HuH-7.5 (cell line): Measurements from ENCODE around the gene CDK7.

Experiments used
- DNase-seq: peaks from one replicate; pipeline ENCODE4 v3.0.0; 2011; ENCODE audit warnings: low spot score

Gene CDK7

DNA sequence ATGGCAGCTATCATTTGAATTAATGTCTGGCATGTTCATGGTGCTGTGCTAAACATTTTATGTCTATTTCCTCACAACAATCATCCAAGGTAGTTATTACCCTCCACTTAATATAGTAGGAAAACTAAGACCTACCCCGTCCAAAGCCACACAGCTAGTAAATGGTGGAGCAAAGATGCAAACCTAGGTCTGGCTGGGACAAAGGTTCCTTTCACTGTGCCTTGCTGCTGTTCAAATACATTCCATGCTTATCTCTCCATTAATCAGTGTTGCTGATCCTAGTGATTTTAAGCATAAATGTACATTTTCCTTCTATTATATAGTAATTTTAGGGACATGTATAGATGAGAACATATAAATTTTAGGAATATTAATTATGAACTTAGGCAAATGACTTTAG, 59.2 kb downstream of the CDK7 start:
- peak; percentile 15 for DNase-seq

GRCh38 chr5:69295088-69295754, 60.5 kb downstream of the CDK7 start:
- DNase-seq: no peak

DNA sequence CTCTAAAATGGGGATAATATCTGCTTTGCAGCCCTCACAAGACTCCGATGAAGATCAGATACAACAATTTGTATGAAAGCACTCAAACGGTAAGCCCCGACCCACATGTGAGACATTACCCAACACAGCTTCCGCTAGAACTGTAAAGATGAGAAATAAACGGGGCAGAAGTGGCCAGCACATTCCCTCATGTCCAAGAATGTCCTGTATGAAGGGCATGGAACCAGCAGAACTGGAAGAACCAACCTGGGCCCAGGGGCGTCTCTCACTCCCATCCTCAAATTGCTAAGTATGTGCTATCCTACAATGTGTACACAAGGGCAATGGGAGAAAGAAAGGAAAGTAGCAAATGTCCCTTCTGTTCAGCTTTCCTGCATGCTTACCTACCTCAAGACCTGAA, 64.9 kb downstream of the CDK7 start:
- DNase-seq: no peak

- DNase-seq: no peak
Observed at GRCh38 chr5:69300537-69301203, 66.0 kb downstream of the CDK7 start.

- DNase-seq: no peak
Observed at GRCh38 chr5:69305512-69305911, 70.8 kb downstream of the CDK7 start.

DNA sequence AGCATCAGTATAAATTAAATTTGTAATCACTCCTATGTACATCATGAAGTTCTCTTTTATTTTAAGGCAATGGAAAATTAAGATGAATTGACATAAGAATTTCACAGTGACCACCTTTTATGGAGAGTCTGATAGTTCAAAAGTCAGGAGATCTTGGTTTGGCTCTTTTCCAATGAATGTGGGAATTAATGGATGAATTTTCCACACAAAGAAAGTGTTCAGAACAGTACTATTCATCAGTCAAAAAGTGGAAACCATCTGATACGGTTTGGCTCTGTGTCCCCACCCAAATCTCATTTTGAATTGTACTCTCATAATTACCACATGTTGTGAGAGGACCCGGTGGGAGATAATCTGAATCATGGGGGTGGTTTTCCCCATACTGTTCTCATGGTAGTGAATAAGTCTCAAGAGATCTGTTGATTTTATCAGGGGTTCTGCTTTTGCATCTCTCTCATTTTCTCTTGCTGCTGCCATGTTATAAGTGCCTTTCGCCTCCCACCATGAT, 73.4 kb downstream of the CDK7 start:
- no peak for DNase-seq

DNA sequence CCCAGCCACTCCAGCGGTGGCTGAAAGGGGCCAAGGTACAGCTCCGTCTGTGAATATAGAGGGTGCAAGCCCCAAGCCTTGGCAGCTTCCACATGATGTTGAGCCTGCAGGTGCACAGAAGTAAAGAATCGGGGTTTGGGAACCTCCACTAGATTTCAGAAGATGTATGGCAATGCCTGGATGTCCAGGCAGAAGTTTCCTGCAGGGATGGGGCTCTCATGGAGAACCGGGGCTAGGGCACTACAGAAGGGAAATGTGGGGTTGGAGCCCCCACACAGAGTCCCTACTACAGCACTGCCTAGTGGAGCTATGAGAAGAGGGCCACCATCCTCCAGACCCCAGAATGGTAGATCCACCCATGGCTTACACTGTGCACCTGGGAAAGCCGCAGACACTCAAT, 74.7 kb downstream of the CDK7 start:
- no peak for DNase-seq

DNA sequence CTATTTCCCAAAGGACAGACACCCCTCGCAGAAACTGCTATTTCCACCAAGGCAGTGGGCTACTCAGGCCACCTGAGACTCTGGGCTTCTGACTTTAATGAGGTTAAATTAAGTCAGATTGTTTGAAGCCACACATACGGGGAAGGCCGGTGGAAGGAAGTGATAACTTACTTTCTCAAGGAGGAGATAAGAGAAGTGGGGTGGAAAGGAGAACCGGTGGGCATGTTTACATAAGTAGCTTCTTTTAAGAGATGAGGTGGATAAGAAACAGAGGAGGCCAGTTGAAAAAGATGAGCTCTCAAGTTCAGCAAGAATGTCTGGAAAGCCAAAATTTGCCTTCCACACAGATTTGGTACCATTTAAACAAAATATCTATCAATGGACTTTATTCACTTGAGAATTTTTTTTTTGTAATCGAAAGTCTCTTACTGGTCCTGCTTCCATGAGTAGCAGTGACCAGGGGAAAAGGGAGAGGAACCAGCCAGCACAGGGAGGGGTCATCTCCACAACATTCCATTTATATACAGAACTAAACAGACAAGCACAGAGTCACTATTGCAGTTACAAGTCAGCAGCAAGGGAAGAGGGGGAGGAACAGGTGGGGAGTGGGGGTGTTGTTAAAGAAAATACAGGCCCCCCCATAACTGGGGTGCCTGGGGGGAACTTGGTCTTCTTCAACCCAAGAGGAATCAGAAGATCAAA, 77.9 kb downstream of the CDK7 start:
- no peak for DNase-seq

DNA sequence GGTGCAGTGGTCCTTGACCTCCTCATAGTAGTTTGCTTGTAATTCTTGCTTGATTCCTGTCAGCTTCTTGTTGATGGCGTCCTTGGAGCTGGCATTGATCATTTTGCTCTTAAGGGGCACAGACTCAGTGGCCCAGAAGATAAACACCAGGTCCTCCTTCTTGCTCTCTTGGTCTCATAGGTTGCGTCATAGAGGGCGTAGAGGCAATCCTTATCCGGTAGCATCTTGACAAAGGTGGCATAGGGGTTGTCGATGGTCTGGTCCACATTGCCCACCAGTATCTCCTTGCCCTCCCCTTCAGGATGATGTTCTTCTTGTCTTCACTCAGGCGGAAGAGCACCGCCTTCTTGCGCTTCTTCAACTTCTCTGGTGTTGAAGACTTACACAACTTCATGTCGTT, 78.7 kb downstream of the CDK7 start:
- DNase-seq: no peak

DNA sequence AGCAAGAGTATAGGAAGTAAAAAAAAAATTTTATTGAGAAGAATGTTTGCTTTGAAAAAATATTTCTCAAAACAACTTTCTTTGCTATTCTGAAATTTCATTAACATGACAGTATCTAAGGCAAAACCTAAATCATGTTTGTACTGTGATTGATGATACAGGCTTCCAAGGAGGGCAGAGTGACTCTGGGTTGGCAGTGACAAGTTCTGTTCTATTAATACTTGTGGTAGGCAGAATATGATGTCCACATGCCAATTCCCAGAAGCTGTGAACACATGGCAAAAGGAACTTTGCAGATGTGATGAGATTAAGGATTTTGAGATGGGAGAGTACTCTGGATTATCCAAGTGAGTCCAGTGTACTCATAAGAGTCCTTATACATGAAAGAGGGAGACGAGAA, 81.3 kb downstream of the CDK7 start:
- no peak for DNase-seq

- no peak for DNase-seq
Observed at GRCh38 chr5:69317391-69317790, 82.7 kb downstream of the CDK7 start.

GRCh38 chr5:69326365-69326764, 91.7 kb downstream of the CDK7 start:
- no peak for DNase-seq
